ENCODE data around the gene DCST2.

Gene DCST2

GRCh38 chr1:155061381-155062150 is 28.0 kb upstream of the DCST2 start:
- H3K27me3 ChIP-seq, result no peaks in the 10 kb centered on the region
- peak overlapping the region; percentile 69 for H3K4me3 ChIP-seq (ENCODE audit: low read depth, low read length)
- H3K9me3 ChIP-seq, result no peaks in the 10 kb centered on the region
- DNase-seq, result peak; percentile 100
- H3K4me1 ChIP-seq, result no peaks in the 10 kb centered on the region; the same call in 1 of the 2 replicates
- no peaks in the 10 kb centered on the region for H3K36me3 ChIP-seq
- TF ChIP-seq CTCF (IDR thresholded peaks at IDR 0.05; ENCODE audit: low read depth, low read length), result peak; percentile 99

- Histone ChIP-seq H3K36me3 (0 out of 2 replicates have a peak, but pooled peaks cover 3% of the 10 kb centered on the region), H3K4me3 (ENCODE audit: low read depth, low read length) (no peak overlapping the region), H3K4me1 (no peaks in the 10 kb centered on the region; the same call in 1 of the 2 replicates), H3K27me3 (no peaks in the 10 kb centered on the region), H3K9me3 (no peaks in the 10 kb centered on the region)
- no peak for DNase-seq
- TF ChIP-seq CTCF (IDR thresholded peaks at IDR 0.05; ENCODE audit: low read depth, low read length), result no peak
These were observed 27.2 kb upstream of the DCST2 start for GRCh38 chr1:155060736-155061135.

GRCh38 chr1:155057788-155058211 is 24.2 kb upstream of the DCST2 start:
- TF ChIP-seq CTCF (IDR thresholded peaks at IDR 0.05; ENCODE audit: low read depth, low read length), result 0 out of 2 replicates have a peak, but pooled peaks have one; percentile 4
- no peaks in the 10 kb centered on the region for H3K27me3 ChIP-seq
- DNase-seq, result no peak
- H3K4me3 ChIP-seq (ENCODE audit: low read depth, low read length), result no peak overlapping the region
- H3K36me3 ChIP-seq, result peaks cover 6% of the 10 kb centered on the region; the same call in 1 of the 2 replicates
- H3K9me3 ChIP-seq, result no peaks in the 10 kb centered on the region
- H3K4me1 ChIP-seq, result no peaks in the 10 kb centered on the region; the same call in 1 of the 2 replicates

- peaks cover 6% of the 10 kb centered on the region; the same call in 1 of the 2 replicates for H3K36me3 ChIP-seq
- TF ChIP-seq CTCF (IDR thresholded peaks at IDR 0.05; ENCODE audit: low read depth, low read length), result no peak
- H3K4me3 ChIP-seq (ENCODE audit: low read depth, low read length), result no peak overlapping the region
- DNase-seq, result no peak
- no peaks in the 10 kb centered on the region for H3K27me3 ChIP-seq
- no peaks in the 10 kb centered on the region; the same call in none of the 2 replicates for H3K4me1 ChIP-seq
- H3K9me3 ChIP-seq, result no peaks in the 10 kb centered on the region
These were observed 23.5 kb upstream of the DCST2 start for GRCh38 chr1:155057104-155057503.

GRCh38 chr1:155053531-155054105 is 20.0 kb upstream of the DCST2 start:
- H3K36me3 ChIP-seq, result peaks cover 6% of the 10 kb centered on the region; the same call in 1 of the 2 replicates
- H3K27me3 ChIP-seq, result no peaks in the 10 kb centered on the region
- H3K9me3 ChIP-seq, result no peaks in the 10 kb centered on the region
- no peak for TF ChIP-seq CTCF (IDR thresholded peaks at IDR 0.05; ENCODE audit: low read depth, low read length)
- peaks cover 8% of the 10 kb centered on the region for H3K4me1 ChIP-seq
- no peak for DNase-seq
- no peak overlapping the region for H3K4me3 ChIP-seq (ENCODE audit: low read depth, low read length)

All from BE2C (cell line).